HG03025 (cell line): ENCODE measurements around the gene DERL2.
"Not testable (repeated sequence)": the region's sequence is repeated elsewhere in the genome, so short reads cannot be mapped to it uniquely, and the experiment has no call there.

Experiments
- ATAC-seq: cut with Tn5 transposase; IDR thresholded peaks from one replicate; pipeline ENCODE4 v1.9.1; 2021; ENCODE audit warnings: mild to moderate bottlenecking, moderate library complexity; ENCODE audit not compliant: unreplicated experiment, low FRiP score

DERL2 gene

GRCh38 chr17:5439446-5439764 lies 46.6 kb downstream of the DERL2 start:
- ATAC-seq, result no peak

GRCh38 chr17:5438716-5439445 lies 47.1 kb downstream of the DERL2 start, which contains the start of gene C1QBP:
Gene C1QBP, minus strand, starts transcription at chr17:5439155. Its CDS starts 82 bp downstream, at chr17:5439073.
- peak; percentile 83 for ATAC-seq

GRCh38 chr17:5437721-5438317 lies 48.2 kb downstream of the DERL2 start:
- ATAC-seq, result no peak

GRCh38 chr17:5435781-5436315 lies 50.1 kb downstream of the DERL2 start:
- ATAC-seq, result not testable (repeated sequence)

GRCh38 chr17:5434984-5435383 lies 51.0 kb downstream of the DERL2 start:
- no peak for ATAC-seq

- no peak for ATAC-seq
Observed at GRCh38 chr17:5431949-5432556, 53.9 kb downstream of the DERL2 start.

- ATAC-seq, result not testable (repeated sequence)
Observed at GRCh38 chr17:5431234-5431633, 54.7 kb downstream of the DERL2 start.

GRCh38 chr17:5430413-5430999 lies 55.5 kb downstream of the DERL2 start:
- ATAC-seq, result no peak

GRCh38 chr17:5429191-5429887 lies 56.6 kb downstream of the DERL2 start:
- no peak for ATAC-seq

GRCh38 chr17:5425826-5426225 lies 60.2 kb downstream of the DERL2 start:
- no peak for ATAC-seq

GRCh38 chr17:5424909-5425308 lies 61.1 kb downstream of the DERL2 start:
- ATAC-seq, result no peak

GRCh38 chr17:5422505-5422904 lies 63.5 kb downstream of the DERL2 start:
- no peak for ATAC-seq
